ENCODE measurements around the gene SERPINB11. TPM values are rescaled to one million over a fixed set of nuclear protein-coding genes. Genes with fewer than 3 reads are reported as not detected.

Gene SERPINB11
- polyA plus RNA-seq, 1 of the 3 experiments (the other 2 are of a cell fraction), result not detected

- Histone ChIP-seq H3K79me2 (ENCODE audit: insufficient read depth) (no peaks in the 10 kb centered on the region), H3K9me3 (no peaks in the 10 kb centered on the region), H3K4me2 (no peak overlapping the region), H4K20me1 (ENCODE audit: insufficient read depth) (no peaks in the 10 kb centered on the region), H3F3A (replicated peaks; ENCODE audit: insufficient read depth) (no peaks in the 10 kb centered on the region), H3K27me3 (ENCODE audit: insufficient read depth) (peaks cover 13% of the 10 kb centered on the region), H3K9ac (no peak overlapping the region), H3K4me1 (ENCODE audit: control insufficient read depth in 1 of 2, insufficient read depth in 2 of 2, low read depth in 1 of 2, low read length in 1 of 2) (no peaks in the 10 kb centered on the region), H3K27ac (ENCODE audit: low read depth in 2 of 2, low read length in 1 of 2) (no peak overlapping the region), H3K36me3 (replicated peaks in 1 of 2; ENCODE audit: control insufficient read depth in 1 of 2, insufficient read depth in 2 of 2, low read length in 1 of 2) (no peaks in the 10 kb centered on the region), H3K4me3 (ENCODE audit: low read depth in 2 of 2, low read length in 1 of 2) (no peak overlapping the region), H3K9me2 (no peaks in the 10 kb centered on the region), H2AFZ (ENCODE audit: low read depth) (no peak overlapping the region)
- TF ChIP-seq ELF1 (IDR thresholded peaks at IDR 0.05), result no peak
- TF ChIP-seq TEAD4 (IDR thresholded peaks at IDR 0.05; ENCODE audit: borderline replicate concordance, insufficient read depth), result no peak
- no peak for TF ChIP-seq ZBTB33 (IDR thresholded peaks at IDR 0.05; ENCODE audit: borderline replicate concordance, low read depth)
- TF ChIP-seq RAD21 (IDR thresholded peaks at IDR 0.05; ENCODE audit: low read length), result peak; percentile 31
- TF ChIP-seq CHD2 (IDR thresholded peaks at IDR 0.05; ENCODE audit: low read length, partially characterized antibody), result no peak
- TF ChIP-seq SMC3 (IDR thresholded peaks at IDR 0.05; ENCODE audit: low read depth, low read length), result peak; percentile 30; the same call in 1 of the 2 replicates
- TF ChIP-seq JUND (IDR thresholded peaks at IDR 0.05), result no peak
- TF ChIP-seq CTCF (IDR thresholded peaks at IDR 0.05), result peak; percentile 42
- no peak for DNase-seq
- POLR2A ChIA-PET, result no interaction called here
- WGBS (ENCODE audit: low lambda C conversion rate), result under 1% methylated on average over 5 of the region's 5 CpGs
- CTCF ChIA-PET, result no interaction called here
Measured at GRCh38 chr18:63676526-63677323, 26.0 kb upstream of the SERPINB11 start.

GRCh38 chr18:63677500-63678225, 25.1 kb upstream of the SERPINB11 start:
- H3K27me3 ChIP-seq (ENCODE audit: insufficient read depth), result peaks cover 13% of the 10 kb centered on the region
- DNase-seq, result no peak
- no peaks in the 10 kb centered on the region for H3K9me3 ChIP-seq
- ChIA-PET CTCF (interaction anchor here (1.2 kb wide), 1 partner anchor 11 kb away, joined by 3 read pairs; no protein-coding TSS in a partner anchor), POLR2A (no interaction called here)
- H3K4me2 ChIP-seq, result no peak overlapping the region
- no peak overlapping the region for H3K4me3 ChIP-seq (ENCODE audit: low read depth in 2 of 2, low read length in 1 of 2)
- no peaks in the 10 kb centered on the region for H3K4me1 ChIP-seq (ENCODE audit: control insufficient read depth in 1 of 2, insufficient read depth in 2 of 2, low read depth in 1 of 2, low read length in 1 of 2)
- H3K27ac ChIP-seq (ENCODE audit: low read depth in 2 of 2, low read length in 1 of 2), result no peak overlapping the region
- H4K20me1 ChIP-seq (ENCODE audit: insufficient read depth), result no peaks in the 10 kb centered on the region
- 35% methylated on average over 5 of the region's 5 CpGs for WGBS (ENCODE audit: low lambda C conversion rate)
- no peak overlapping the region for H3K9ac ChIP-seq
- no peaks in the 10 kb centered on the region for H3K79me2 ChIP-seq (ENCODE audit: insufficient read depth)
- H3K36me3 ChIP-seq (replicated peaks in 1 of 2; ENCODE audit: control insufficient read depth in 1 of 2, insufficient read depth in 2 of 2, low read length in 1 of 2), result no peaks in the 10 kb centered on the region
- H3F3A ChIP-seq (replicated peaks; ENCODE audit: insufficient read depth), result no peaks in the 10 kb centered on the region
- no peak overlapping the region for H2AFZ ChIP-seq (ENCODE audit: low read depth)
- H3K9me2 ChIP-seq, result no peaks in the 10 kb centered on the region
- TF ChIP-seq RXRA (IDR thresholded peaks at IDR 0.05; ENCODE audit: borderline replicate concordance, low read depth), result no peak
- TF ChIP-seq REST (IDR thresholded peaks at IDR 0.05; ENCODE audit: low read depth, low read length), result no peak
- TF ChIP-seq RAD21 (IDR thresholded peaks at IDR 0.05; ENCODE audit: low read length), result no peak
- TF ChIP-seq YY1 (IDR thresholded peaks at IDR 0.05; ENCODE audit: low read depth), result no peak
- no peak for TF ChIP-seq TCF12 (IDR thresholded peaks at IDR 0.05)
- TF ChIP-seq FOXM1 (IDR thresholded peaks at IDR 0.05; ENCODE audit: low read depth), result no peak
- TF ChIP-seq SMC3 (IDR thresholded peaks at IDR 0.05; ENCODE audit: low read depth, low read length), result no peak
- TF ChIP-seq GATA2 (CRISPR knock-in tag; IDR thresholded peaks at IDR 0.05), result no peak
- TF ChIP-seq EZH2phosphoT487 (IDR thresholded peaks at IDR 0.05; ENCODE audit: borderline replicate concordance, low read depth), result no peak
- no peak for TF ChIP-seq FOSL2 (IDR thresholded peaks at IDR 0.05; ENCODE audit: borderline replicate concordance, low read depth)
- TF ChIP-seq ELF1 (IDR thresholded peaks at IDR 0.05), result no peak
- no peak for TF ChIP-seq MEF2A (IDR thresholded peaks at IDR 0.05; ENCODE audit: borderline replicate concordance, low read depth)
- TF ChIP-seq USF2 (IDR thresholded peaks at IDR 0.05; ENCODE audit: borderline replicate concordance, low read depth, low read length), result no peak

All from SK-N-SH (cell line).